ENCODE results near the gene TESK1. TPM values are rescaled to one million over a fixed set of nuclear protein-coding genes. Genes with fewer than 3 reads are reported as not detected.

TESK1 gene
- polyA plus RNA-seq, 6 donors from 2014 or later = 3.0 to 18.8 (median 6.8) TPM

Other genes starting within 250 kb of the TESK1 start
- gene RUSC2, start 115.2 kb upstream of the TESK1 start, polyA plus RNA-seq (ENCODE audit: low read depth in 6 of 6) = not detected
- gene CD72, start 13.2 kb downstream of the TESK1 start, polyA plus RNA-seq (ENCODE audit: low read depth in 6 of 6) = 100 to 1,000 TPM; 293 to 418 (median 315) TPM
- 100 to 1,000 TPM in 1 of 6 donors, 10 to 100 TPM in 5; 56.8 to 107 (median 73.5) TPM for gene SIT1, start 45.7 kb downstream of the TESK1 start, polyA plus RNA-seq (ENCODE audit: low read depth in 6 of 6)
- 10 to 100 TPM in 4 of 6 donors, not detected in 2; 41.0 to 72.3 (median 56.5) TPM for gene RMRP, start 52.8 kb downstream of the TESK1 start, polyA plus RNA-seq (ENCODE audit: low read depth in 6 of 6)
- gene CCDC107, start 53.0 kb downstream of the TESK1 start, polyA plus RNA-seq (ENCODE audit: low read depth in 6 of 6) = 10 to 100 TPM; 42.7 to 60.2 (median 51.5) TPM
- gene ARHGEF39, start 59.9 kb downstream of the TESK1 start, polyA plus RNA-seq (ENCODE audit: low read depth in 6 of 6) = 1 to 10 TPM in 5 of 6 donors, under 1 TPM in 1; 0.90 to 4.0 (median 2.4) TPM
- gene CA9, start 68.7 kb downstream of the TESK1 start, polyA plus RNA-seq (ENCODE audit: low read depth in 6 of 6) = not detected
- gene TPM2, start 84.7 kb downstream of the TESK1 start, polyA plus RNA-seq (ENCODE audit: low read depth in 6 of 6) = under 1 TPM in 1 of 6 donors, not detected in 5; 0.52 TPM
- 100 to 1,000 TPM in 1 of 6 donors, 10 to 100 TPM in 5; 15.6 to 128 (median 42.4) TPM for gene TLN1, start 126.9 kb downstream of the TESK1 start, polyA plus RNA-seq (ENCODE audit: low read depth in 6 of 6)
- gene CREB3, start 127.4 kb downstream of the TESK1 start, polyA plus RNA-seq (ENCODE audit: low read depth in 6 of 6) = 10 to 100 TPM; 24.8 to 41.0 (median 33.2) TPM
- 10 to 100 TPM; 31.7 to 49.1 (median 39.0) TPM for gene GBA2, start 144.0 kb downstream of the TESK1 start, polyA plus RNA-seq (ENCODE audit: low read depth in 6 of 6)
- gene RGP1, start 144.0 kb downstream of the TESK1 start, polyA plus RNA-seq (ENCODE audit: low read depth in 6 of 6) = 10 to 100 TPM in 1 of 6 donors, 1 to 10 TPM in 5; 1.9 to 14.2 (median 6.9) TPM
- 1 to 10 TPM in 5 of 6 donors, not detected in 1; 2.1 to 7.2 (median 3.6) TPM for gene MSMP, start 149.0 kb downstream of the TESK1 start, polyA plus RNA-seq (ENCODE audit: low read depth in 6 of 6)
- 1 to 10 TPM in 1 of 6 donors, under 1 TPM in 2, not detected in 3; 0.70 to 1.4 (median 0.72) TPM for gene NPR2, start 186.3 kb downstream of the TESK1 start, polyA plus RNA-seq (ENCODE audit: low read depth in 6 of 6)
- 1 to 10 TPM in 5 of 6 donors, not detected in 1; 1.2 to 1.7 (median 1.5) TPM for gene SPAG8, start 207.0 kb downstream of the TESK1 start, polyA plus RNA-seq (ENCODE audit: low read depth in 6 of 6)
- 100 to 1,000 TPM in 1 of 6 donors, 10 to 100 TPM in 5; 69.4 to 109 (median 79.0) TPM for gene HINT2, start 209.8 kb downstream of the TESK1 start, polyA plus RNA-seq (ENCODE audit: low read depth in 6 of 6)
- not detected for gene FAM221B, start 223.5 kb downstream of the TESK1 start, polyA plus RNA-seq (ENCODE audit: low read depth in 6 of 6)
- gene TMEM8B, start 224.0 kb downstream of the TESK1 start, polyA plus RNA-seq (ENCODE audit: low read depth in 6 of 6) = 1 to 10 TPM; 1.7 to 3.3 (median 2.3) TPM